ENCODE results near the gene SLC5A1. TPM values are rescaled to one million over a fixed set of nuclear protein-coding genes. Genes with fewer than 3 reads are reported as not detected.

Gene SLC5A1
- total and polyA plus RNA-seq, 2 experiments from 2014 or later, result 0.03 TPM; not detected in 1

DNA sequence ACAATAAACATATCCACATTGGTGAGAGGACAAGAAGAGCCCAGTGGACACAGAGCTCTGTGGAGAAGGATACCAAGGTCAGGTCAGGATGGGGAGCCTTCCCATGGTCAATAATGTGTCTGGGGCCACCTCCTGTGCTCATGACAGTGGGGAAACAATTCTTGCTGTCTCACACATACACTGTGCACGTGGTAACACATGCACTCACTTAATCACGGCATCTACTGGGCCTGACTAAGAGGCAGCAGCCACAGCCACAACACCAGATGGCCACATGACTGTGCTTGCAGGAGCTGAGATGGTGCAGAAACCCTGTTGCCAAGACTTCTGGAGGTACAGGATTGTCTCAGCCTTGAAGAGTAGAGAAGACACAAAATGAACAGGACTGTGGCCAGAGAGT, 87.4 kb downstream of the SLC5A1 start (continued):
- TF ChIP-seq, protein P1, sequence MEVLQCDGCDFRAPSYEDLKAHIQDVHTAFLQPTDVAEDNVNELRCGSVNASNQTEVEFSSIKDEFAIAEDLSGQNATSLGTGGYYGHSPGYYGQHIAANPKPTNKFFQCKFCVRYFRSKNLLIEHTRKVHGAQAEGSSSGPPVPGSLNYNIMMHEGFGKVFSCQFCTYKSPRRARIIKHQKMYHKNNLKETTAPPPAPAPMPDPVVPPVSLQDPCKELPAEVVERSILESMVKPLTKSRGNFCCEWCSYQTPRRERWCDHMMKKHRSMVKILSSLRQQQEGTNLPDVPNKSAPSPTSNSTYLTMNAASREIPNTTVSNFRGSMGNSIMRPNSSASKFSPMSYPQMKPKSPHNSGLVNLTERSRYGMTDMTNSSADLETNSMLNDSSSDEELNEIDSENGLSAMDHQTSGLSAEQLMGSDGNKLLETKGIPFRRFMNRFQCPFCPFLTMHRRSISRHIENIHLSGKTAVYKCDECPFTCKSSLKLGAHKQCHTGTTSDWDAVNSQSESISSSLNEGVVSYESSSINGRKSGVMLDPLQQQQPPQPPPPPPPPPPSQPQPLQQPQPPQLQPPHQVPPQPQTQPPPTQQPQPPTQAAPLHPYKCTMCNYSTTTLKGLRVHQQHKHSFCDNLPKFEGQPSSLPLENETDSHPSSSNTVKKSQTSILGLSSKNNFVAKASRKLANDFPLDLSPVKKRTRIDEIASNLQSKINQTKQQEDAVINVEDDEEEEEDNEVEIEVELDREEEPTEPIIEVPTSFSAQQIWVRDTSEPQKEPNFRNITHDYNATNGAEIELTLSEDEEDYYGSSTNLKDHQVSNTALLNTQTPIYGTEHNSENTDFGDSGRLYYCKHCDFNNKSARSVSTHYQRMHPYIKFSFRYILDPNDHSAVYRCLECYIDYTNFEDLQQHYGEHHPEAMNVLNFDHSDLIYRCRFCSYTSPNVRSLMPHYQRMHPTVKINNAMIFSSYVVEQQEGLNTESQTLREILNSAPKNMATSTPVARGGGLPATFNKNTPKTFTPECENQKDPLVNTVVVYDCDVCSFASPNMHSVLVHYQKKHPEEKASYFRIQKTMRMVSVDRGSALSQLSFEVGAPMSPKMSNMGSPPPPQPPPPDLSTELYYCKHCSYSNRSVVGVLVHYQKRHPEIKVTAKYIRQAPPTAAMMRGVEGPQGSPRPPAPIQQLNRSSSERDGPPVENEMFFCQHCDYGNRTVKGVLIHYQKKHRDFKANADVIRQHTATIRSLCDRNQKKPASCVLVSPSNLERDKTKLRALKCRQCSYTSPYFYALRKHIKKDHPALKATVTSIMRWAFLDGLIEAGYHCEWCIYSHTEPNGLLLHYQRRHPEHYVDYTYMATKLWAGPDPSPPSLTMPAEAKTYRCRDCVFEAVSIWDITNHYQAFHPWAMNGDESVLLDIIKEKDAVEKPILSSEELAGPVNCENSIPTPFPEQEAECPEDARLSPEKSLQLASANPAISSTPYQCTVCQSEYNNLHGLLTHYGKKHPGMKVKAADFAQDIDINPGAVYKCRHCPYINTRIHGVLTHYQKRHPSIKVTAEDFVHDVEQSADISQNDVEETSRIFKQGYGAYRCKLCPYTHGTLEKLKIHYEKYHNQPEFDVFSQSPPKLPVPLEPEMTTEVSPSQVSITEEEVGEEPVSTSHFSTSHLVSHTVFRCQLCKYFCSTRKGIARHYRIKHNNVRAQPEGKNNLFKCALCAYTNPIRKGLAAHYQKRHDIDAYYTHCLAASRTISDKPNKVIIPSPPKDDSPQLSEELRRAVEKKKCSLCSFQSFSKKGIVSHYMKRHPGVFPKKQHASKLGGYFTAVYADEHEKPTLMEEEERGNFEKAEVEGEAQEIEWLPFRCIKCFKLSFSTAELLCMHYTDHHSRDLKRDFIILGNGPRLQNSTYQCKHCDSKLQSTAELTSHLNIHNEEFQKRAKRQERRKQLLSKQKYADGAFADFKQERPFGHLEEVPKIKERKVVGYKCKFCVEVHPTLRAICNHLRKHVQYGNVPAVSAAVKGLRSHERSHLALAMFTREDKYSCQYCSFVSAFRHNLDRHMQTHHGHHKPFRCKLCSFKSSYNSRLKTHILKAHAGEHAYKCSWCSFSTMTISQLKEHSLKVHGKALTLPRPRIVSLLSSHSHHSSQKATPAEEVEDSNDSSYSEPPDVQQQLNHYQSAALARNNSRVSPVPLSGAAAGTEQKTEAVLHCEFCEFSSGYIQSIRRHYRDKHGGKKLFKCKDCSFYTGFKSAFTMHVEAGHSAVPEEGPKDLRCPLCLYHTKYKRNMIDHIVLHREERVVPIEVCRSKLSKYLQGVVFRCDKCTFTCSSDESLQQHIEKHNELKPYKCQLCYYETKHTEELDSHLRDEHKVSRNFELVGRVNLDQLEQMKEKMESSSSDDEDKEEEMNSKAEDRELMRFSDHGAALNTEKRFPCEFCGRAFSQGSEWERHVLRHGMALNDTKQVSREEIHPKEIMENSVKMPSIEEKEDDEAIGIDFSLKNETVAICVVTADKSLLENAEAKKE (CRISPR knock-in tag; IDR thresholded peaks at IDR 0.05), result no peak
- no peak for TF ChIP-seq ETS1 (IDR thresholded peaks at IDR 0.05)

DNA sequence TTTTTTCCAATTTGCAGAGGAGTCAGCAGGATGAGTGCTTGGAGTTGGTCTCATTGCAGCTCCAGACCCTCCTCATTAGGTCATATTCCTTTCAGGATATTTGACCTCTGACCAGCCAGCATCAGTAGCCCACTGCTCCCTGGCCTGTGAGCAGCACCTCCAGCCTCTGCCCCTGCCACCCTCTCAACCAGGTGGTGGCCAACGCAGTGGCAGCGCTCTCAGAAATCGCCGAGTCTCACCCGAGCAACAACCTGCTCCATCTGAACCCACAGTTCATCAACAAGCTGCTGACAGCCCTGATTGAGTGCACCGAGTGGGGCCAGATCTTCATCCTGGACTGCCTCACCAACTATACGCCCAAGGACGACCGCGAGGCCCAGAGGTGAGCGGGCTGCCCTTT, 89.1 kb downstream of the SLC5A1 start:
- no peak for DNase-seq (ENCODE audit: low spot score)
- H3K27ac ChIP-seq (ENCODE audit: low read depth), result no peak overlapping the region
- Mint-ChIP-seq H3K9me3 (peaks cover 3% of the 10 kb centered on the region; the same call in 1 of the 3 replicates), H3K27ac (no peak overlapping the region), H3K27me3 (ENCODE audit: insufficient read depth, low read depth, poor library complexity) (peaks cover 10% of the 10 kb centered on the region), H3K36me3 (ENCODE audit: low read depth) (no peaks in the 10 kb centered on the region), H3K4me1 (no peaks in the 10 kb centered on the region), H3K4me3 (no peak overlapping the region)
- H3F3A ChIP-seq (replicated peaks; ENCODE audit: low read depth), result no peaks in the 10 kb centered on the region
- H3K79me2 ChIP-seq (replicated peaks; ENCODE audit: insufficient read depth), result no peaks in the 10 kb centered on the region
- H4K20me1 ChIP-seq (replicated peaks; ENCODE audit: insufficient read depth), result no peaks in the 10 kb centered on the region
- H3K27me3 ChIP-seq (ENCODE audit: insufficient read depth), result no peaks in the 10 kb centered on the region
- H3K4me1 ChIP-seq (ENCODE audit: insufficient read depth), result no peaks in the 10 kb centered on the region
- H2AFZ ChIP-seq, result no peak overlapping the region
- no peaks in the 10 kb centered on the region for H3K36me3 ChIP-seq (ENCODE audit: insufficient read depth)
- H3K4me2 ChIP-seq, result no peak overlapping the region
- H3K4me3 ChIP-seq, result no peak overlapping the region
- no peaks in the 10 kb centered on the region for H3K9me2 ChIP-seq (ENCODE audit: insufficient read depth)
- ATAC-seq, result no peak
- no peak for TF ChIP-seq EZH2phosphoT487 (IDR thresholded peaks at IDR 0.05; ENCODE audit: unreplicated experiment)
- TF ChIP-seq STAT1 (IDR thresholded peaks at IDR 0.05; ENCODE audit: unreplicated experiment), result no peak
- TF ChIP-seq ETS1 (IDR thresholded peaks at IDR 0.05), result no peak
- TF ChIP-seq, protein P1 (CRISPR knock-in tag; IDR thresholded peaks at IDR 0.05), result no peak

All from GM23338 (cell line).